Gastroesophageal sphincter (tissue), 4 donors: Measurements from ENCODE around the gene TBCD. TPM values are rescaled to one million over a fixed set of nuclear protein-coding genes. Genes with fewer than 3 reads are reported as not detected.
A peak's percentile ranks its signal among the peaks of the same experiment; 100 is the strongest.
"Not testable (repeated sequence)": the region's sequence is repeated elsewhere in the genome, so short reads cannot be mapped to it uniquely, and the experiment has no call there.

ENCODE experiments used
- ATAC-seq: fragments of 150-250 bp; one replicate; pipeline ENCODE4 v1.9.1; 2016; ENCODE audit warnings: mild to moderate bottlenecking, moderate library complexity
- H3K27ac ChIP-seq, 4 donors: fragments of 200-600 bp; sonication (generic) in 3 of 4; 1 replicate in 3 of 4; 2 replicates in 1 of 4; pipeline ENCODE4 v1.5.1; 2016 to 2019
- H3K27me3 ChIP-seq: fragments of 200-600 bp; sonication (generic); one replicate; pipeline ENCODE4 v1.5.1; 2019
- H3K36me3 ChIP-seq, 2 donors: fragments of 200-600 bp; sonication (generic); one replicate each; pipeline ENCODE4 v1.5.1; 2019; ENCODE audit warnings: control low read depth in 1 of 2
- H3K4me1 ChIP-seq, 3 donors: fragments of 200-600 bp; sonication (generic); 1 replicate in 2 of 3; 2 replicates in 1 of 3; pipeline ENCODE4 v1.5.1; 2016 to 2019; ENCODE audit warnings: control low read depth in 2 of 3
- H3K4me3 ChIP-seq, 2 donors: fragments of 200-600 bp; sonication (generic); one replicate each; pipeline ENCODE4 v1.5.1; 2019; ENCODE audit warnings: mild to moderate bottlenecking in 1 of 2, moderate library complexity in 1 of 2
- H3K9me3 ChIP-seq, 3 donors: fragments of 200-600 bp; sonication (generic); one replicate each; pipeline ENCODE4 v1.5.1; 2017 to 2019; ENCODE audit warnings: control low read depth in 2 of 3
- CTCF ChIP-seq, 4 experiments: fragments of 200-600 bp in 2 of 4; fragments of 450-650 bp in 2 of 4; sonication (generic) in 1 of 4; IDR thresholded peaks; one replicate each; pipeline ENCODE4 v1.5.1; 2017 to 2019; ENCODE audit warnings: antibody characterized with exemption in 4 of 4, mild to moderate bottlenecking in 2 of 4, moderate library complexity in 2 of 4
- EP300 ChIP-seq: sonication (generic); formaldehyde crosslinking; IDR thresholded peaks from one replicate; pipeline ENCODE4 v1.6.1; 2017; ENCODE audit warnings: antibody characterized with exemption, mild to moderate bottlenecking
- POLR2A ChIP-seq, 2 donors: fragments of 450-650 bp; IDR thresholded peaks; one replicate each; pipeline ENCODE4 v1.6.1; 2017; ENCODE audit warnings: antibody characterized with exemption in 2 of 2, mild to moderate bottlenecking in 2 of 2, moderate library complexity in 1 of 2
- POLR2AphosphoS5 ChIP-seq: sonication (generic); formaldehyde crosslinking; IDR thresholded peaks from one replicate; pipeline ENCODE4 v1.6.1; 2017; ENCODE audit warnings: antibody characterized with exemption
- WGBS, 2 donors: methylation state at CpG; one replicate each; pipeline ENCODE4 v1.1.5; 2018; ENCODE audit warnings: low coverage in 1 of 2; 5-methylcytosine and 5-hydroxymethylcytosine counted together
- total RNA-seq, 4 donors: library from RNA; depleted of rRNA; stranded (reverse); fragments of >200 nt; gene quantifications; one replicate each; pipeline ENCODE4 v1.1.0, GENCODE V29; 2016

TBCD gene
- total RNA-seq, 4 donors from 2014 or later = 32.0 to 57.8 (median 47.0) TPM

GRCh38 chr17:82781894-82782274, 30.0 kb downstream of the TBCD start:
- TF ChIP-seq EP300 (no peak), CTCF (IDR thresholded peaks at IDR 0.05) (peak in 3 of 4 experiments; percentile 86 to 94 (median 93)), POLR2A (IDR thresholded peaks at IDR 0.05) (no peak), POLR2AphosphoS5 (no peak)
- Histone ChIP-seq H3K4me1 (peaks cover 0 to 13% (median 0%) of the 10 kb centered on the region in 3 donors), H3K9me3 (no peaks in the 10 kb centered on the region), H3K27me3 (no peaks in the 10 kb centered on the region), H3K36me3 (peaks cover 0 to 39% of the 10 kb centered on the region in 2 donors), H3K4me3 (no peak overlapping the region), H3K27ac (peak overlapping the region in 2 of 4 donors; percentile 1 to 15)
- peak; percentile 92 for ATAC-seq
- WGBS, 2 donors = 0 to 33% methylated on average over 1 to 2 of the region's 8 CpGs

DNA sequence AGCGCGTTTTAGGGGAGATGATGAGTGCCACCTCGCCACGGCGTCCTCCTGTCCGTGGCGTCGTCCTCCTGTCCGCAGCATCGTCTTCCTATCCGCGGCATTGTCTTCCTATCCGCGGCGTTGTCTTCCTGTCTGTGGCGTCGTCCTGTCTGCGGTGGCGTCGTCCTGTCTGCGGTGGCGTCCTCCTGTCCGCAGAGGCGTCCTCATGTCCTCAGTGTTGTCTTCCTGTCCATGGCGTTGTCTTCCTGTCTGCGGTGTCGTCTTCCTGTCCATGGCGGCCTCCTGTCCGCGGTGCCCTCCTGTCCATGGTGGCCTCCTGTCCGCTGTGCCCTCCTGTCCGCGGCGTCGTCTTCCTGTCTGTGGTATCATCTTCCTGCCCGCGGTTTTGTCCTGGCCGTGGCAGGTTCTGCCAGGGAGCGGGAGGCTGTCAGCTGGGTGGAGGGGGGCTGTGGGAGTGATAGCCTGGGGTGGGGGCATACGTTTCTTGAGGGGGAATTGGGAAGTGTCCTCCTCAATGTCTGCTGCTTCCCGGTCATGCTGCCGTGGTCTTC, 30.9 kb downstream of the TBCD start:
- Histone ChIP-seq H3K27ac (peak overlapping the region in 2 of 4 donors; percentile 1 to 32), H3K4me3 (no peak overlapping the region), H3K9me3 (no peaks in the 10 kb centered on the region), H3K27me3 (no peaks in the 10 kb centered on the region), H3K36me3 (peaks cover 0 to 39% of the 10 kb centered on the region in 2 donors), H3K4me1 (peaks cover 0 to 13% (median 0%) of the 10 kb centered on the region in 3 donors)
- ATAC-seq = no peak
- TF ChIP-seq POLR2A (IDR thresholded peaks at IDR 0.05) = no peak
- TF ChIP-seq POLR2AphosphoS5 = no peak
- no peak for TF ChIP-seq CTCF (IDR thresholded peaks at IDR 0.05)
- no peak for TF ChIP-seq EP300
- 84 to 88% methylated on average over 10 to 24 of the region's 42 CpGs for WGBS, 2 donors

DNA sequence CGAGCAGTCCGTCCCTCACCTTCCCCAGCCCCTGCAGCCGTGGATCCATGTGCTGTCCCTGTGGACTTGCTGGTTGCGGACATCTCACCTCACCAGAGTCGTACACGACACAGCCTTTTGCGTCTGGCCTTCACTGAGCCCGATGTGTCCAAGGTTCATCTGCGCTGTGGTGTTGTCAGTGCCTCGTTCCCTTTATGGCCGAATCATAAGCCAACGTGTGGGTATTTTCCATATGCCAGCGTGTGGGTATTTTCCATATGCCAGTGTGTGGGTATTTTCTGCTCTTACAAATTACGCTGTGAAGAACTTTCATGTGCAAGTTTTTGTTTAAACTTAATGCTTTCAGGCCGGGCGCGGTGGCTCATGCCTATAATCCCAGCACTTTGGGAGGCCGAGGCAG, 31.6 kb downstream of the TBCD start:
- ATAC-seq = no peak
- Histone ChIP-seq H3K9me3 (no peaks in the 10 kb centered on the region), H3K36me3 (peaks cover 0 to 42% of the 10 kb centered on the region in 2 donors), H3K27ac (no peak overlapping the region), H3K4me1 (peaks cover 0 to 13% (median 0%) of the 10 kb centered on the region in 3 donors), H3K27me3 (no peaks in the 10 kb centered on the region), H3K4me3 (no peak overlapping the region)
- TF ChIP-seq CTCF (IDR thresholded peaks at IDR 0.05) (no peak), POLR2A (IDR thresholded peaks at IDR 0.05) (no peak), EP300 (no peak), POLR2AphosphoS5 (no peak)
- 82 to 91% methylated on average over 11 to 12 of the region's 18 CpGs for WGBS, 2 donors

DNA sequence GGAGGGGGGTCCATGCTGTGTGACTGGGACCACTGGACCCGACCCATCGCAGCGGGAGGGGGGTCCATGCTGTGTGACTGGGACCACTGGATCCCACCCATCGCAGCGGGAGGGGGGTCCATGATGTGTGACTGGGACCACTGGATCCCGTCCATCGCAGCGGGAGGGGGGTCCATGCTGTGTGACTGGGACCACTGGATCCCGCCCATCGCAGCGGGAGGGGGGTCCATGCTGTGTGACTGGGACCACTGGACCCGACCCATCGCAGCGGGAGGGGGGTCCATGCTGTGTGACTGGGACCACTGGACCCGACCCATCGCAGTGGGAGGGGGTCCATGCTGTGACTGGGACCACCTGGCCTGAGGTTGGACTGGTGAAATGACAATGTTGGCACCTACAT, 33.7 kb downstream of the TBCD start:
- not testable (repeated sequence) for ATAC-seq, H3K27me3 ChIP-seq, H3K27ac ChIP-seq, H3K9me3 ChIP-seq, H3K4me3 ChIP-seq
- peaks cover 0 to 13% (median 0%) of the 10 kb centered on the region in 3 donors for H3K4me1 ChIP-seq
- no CpG with 5 or more reads among the region's 16 CpGs for WGBS, 2 donors
- peaks cover 0 to 53% of the 10 kb centered on the region in 2 donors for H3K36me3 ChIP-seq

- WGBS, 2 donors = 100% methylated on average over 1 of the region's 10 CpGs; no CpG with 5 or more reads in 1 of the 2 donors
Measured at GRCh38 chr17:82786427-82786826, 34.6 kb downstream of the TBCD start.

More at GRCh38 chr17:82786427-82786826, 34.6 kb downstream of the TBCD start:
- no peak overlapping the region for H3K27ac ChIP-seq
- TF ChIP-seq EP300 = no peak
- no peak for TF ChIP-seq CTCF (IDR thresholded peaks at IDR 0.05)
- no peak for TF ChIP-seq POLR2AphosphoS5
- TF ChIP-seq POLR2A (IDR thresholded peaks at IDR 0.05) = no peak
- H3K36me3 ChIP-seq = peaks cover 0 to 53% of the 10 kb centered on the region in 2 donors
- H3K4me1 ChIP-seq = peaks cover 0 to 10% (median 0%) of the 10 kb centered on the region in 3 donors
- no peaks in the 10 kb centered on the region for H3K27me3 ChIP-seq
- H3K4me3 ChIP-seq = no peak overlapping the region
- H3K9me3 ChIP-seq = no peaks in the 10 kb centered on the region
- no peak for ATAC-seq
